Fibroblast of mammary gland (primary cell): Measurements from ENCODE around the gene SMAD3.
A peak's percentile ranks its signal among the peaks of the same experiment; 100 is the strongest.

ENCODE experiments used
- DNase-seq: peaks from one replicate; pipeline ENCODE4 v3.0.0-alpha.2; 2010; ENCODE audit warnings: low read depth
- H3K4me3 ChIP-seq: 2 replicates; pipeline ENCODE4 v1.5.1; 2011; ENCODE audit warnings: low read depth, mild to moderate bottlenecking, low read length, moderate library complexity; ENCODE audit not compliant: control insufficient read depth
- TF ChIP-seq, protein P1 (sequence below): conservative IDR thresholded peaks from 2 replicates; pipeline ENCODE4 v1.5.1; 2011; ENCODE audit warnings: low read depth, low read length, inconsistent platforms; ENCODE audit not compliant: control insufficient read depth, insufficient read depth

SMAD3 gene

GRCh38 chr15:67230504-67230903 is 165.1 kb downstream of the SMAD3 start:
- TF ChIP-seq, protein P1, sequence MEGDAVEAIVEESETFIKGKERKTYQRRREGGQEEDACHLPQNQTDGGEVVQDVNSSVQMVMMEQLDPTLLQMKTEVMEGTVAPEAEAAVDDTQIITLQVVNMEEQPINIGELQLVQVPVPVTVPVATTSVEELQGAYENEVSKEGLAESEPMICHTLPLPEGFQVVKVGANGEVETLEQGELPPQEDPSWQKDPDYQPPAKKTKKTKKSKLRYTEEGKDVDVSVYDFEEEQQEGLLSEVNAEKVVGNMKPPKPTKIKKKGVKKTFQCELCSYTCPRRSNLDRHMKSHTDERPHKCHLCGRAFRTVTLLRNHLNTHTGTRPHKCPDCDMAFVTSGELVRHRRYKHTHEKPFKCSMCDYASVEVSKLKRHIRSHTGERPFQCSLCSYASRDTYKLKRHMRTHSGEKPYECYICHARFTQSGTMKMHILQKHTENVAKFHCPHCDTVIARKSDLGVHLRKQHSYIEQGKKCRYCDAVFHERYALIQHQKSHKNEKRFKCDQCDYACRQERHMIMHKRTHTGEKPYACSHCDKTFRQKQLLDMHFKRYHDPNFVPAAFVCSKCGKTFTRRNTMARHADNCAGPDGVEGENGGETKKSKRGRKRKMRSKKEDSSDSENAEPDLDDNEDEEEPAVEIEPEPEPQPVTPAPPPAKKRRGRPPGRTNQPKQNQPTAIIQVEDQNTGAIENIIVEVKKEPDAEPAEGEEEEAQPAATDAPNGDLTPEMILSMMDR, result no peak
- no peak for DNase-seq
- H3K4me3 ChIP-seq, result no peak overlapping the region

GRCh38 chr15:67232591-67232990 is 167.2 kb downstream of the SMAD3 start:
- TF ChIP-seq, protein P1, result no peak
- DNase-seq, result no peak
- no peak overlapping the region for H3K4me3 ChIP-seq

GRCh38 chr15:67240235-67241131 is 175.1 kb downstream of the SMAD3 start:
- no peak overlapping the region for H3K4me3 ChIP-seq
- no peak for DNase-seq
- TF ChIP-seq, protein P1, result no peak

DNA sequence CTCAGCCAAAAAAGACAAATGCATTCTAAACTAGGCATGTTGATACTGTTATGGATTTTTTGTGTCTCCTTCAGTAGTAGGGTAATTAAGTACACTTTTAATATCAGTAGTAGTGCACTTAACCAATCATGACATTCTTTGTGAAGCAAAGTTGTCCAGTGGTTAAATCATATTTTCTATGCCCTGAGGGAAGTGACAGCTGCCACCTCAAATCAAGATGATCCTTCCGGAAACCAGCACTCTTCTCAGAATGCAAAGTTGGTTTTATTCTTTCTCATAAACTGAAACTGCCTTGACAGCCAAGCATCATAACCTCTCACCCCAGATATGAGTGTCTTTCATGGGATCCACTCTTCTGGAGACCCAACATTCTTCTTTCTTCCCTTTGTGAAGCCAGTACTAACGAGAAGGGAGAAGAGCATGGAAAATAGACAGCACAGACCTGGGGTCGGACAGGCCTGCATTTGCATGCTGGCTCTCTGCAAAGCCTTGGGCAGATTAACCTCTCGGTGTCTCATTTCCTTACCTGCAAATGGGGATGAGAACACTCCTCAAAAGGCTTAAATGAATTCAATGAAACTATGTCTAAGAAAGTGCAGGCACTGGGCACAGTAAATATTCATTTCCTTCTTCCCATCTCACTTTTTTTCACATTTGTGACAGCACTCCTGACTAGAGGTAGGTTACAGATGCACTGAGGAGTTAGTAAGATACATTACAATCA is 175.9 kb downstream of the SMAD3 start:
- no peak overlapping the region for H3K4me3 ChIP-seq
- no peak for DNase-seq
- TF ChIP-seq, protein P1, result no peak

- H3K4me3 ChIP-seq, result no peak overlapping the region
- TF ChIP-seq, protein P1, result no peak
- DNase-seq, result peak; percentile 24
Measured at GRCh38 chr15:67242708-67243111, 177.3 kb downstream of the SMAD3 start.
